Measurements from ENCODE around the gene TNIP2.
A peak's percentile ranks its signal among the peaks of the same experiment; 100 is the strongest.
"Not testable (repeated sequence)": the region's sequence is repeated elsewhere in the genome, so short reads cannot be mapped to it uniquely, and the experiment has no call there.

The TNIP2 gene

GRCh38 chr4:2768124-2768523, 12.0 kb upstream of the TNIP2 start:
- no peak for DNase-seq (ENCODE audit: low read depth, low spot score)
- ChIA-PET CTCF (interaction anchor here (0.9 kb wide), 1 partner anchor 50 kb away, joined by 3 read pairs; no protein-coding TSS in a partner anchor), POLR2A (no interaction called here)
- no peak for TF ChIP-seq CTCF (IDR thresholded peaks at IDR 0.05; ENCODE audit: insufficient read depth, low read length, missing control alignments)
- no peak overlapping the region for H3K4me3 ChIP-seq (ENCODE audit: low read depth, low read length)

DNA sequence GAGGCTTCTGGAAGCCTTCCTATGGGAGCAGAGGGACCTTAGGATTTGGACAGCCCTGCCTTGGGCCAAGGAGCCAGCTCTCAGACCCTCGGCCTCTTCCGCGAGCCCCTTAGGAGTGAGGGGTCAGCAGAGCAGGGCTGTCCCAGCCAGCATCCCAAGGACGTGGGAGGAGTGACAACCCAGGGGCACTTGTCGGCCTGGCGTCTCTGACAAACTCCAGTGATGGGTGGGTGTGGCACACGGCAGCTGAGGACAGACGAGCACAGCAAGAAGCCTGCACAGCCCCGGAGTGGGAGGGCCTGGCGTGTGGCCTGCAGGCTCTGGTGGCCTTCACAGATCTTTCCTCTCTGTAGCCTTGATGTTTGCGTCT, 11.6 kb upstream of the TNIP2 start:
- ChIA-PET CTCF (interaction anchor here (1.4 kb wide), 1 partner anchor 269 kb away, joined by 3 read pairs; no protein-coding TSS in a partner anchor), POLR2A (no interaction called here)
- TF ChIP-seq CTCF (IDR thresholded peaks at IDR 0.05; ENCODE audit: insufficient read depth, low read length, missing control alignments): no peak
- DNase-seq (ENCODE audit: low read depth, low spot score): no peak
- no peak overlapping the region for H3K4me3 ChIP-seq (ENCODE audit: low read depth, low read length)

GRCh38 chr4:2767046-2767704, 11.0 kb upstream of the TNIP2 start:
- no peak for DNase-seq (ENCODE audit: low read depth, low spot score)
- POLR2A ChIA-PET: no interaction called here
- CTCF ChIA-PET: interaction anchor here (1.2 to 1.4 kb wide), 2 partner anchors 10 to 270 kb away, joined by 3 to 4 read pairs; no protein-coding TSS in a partner anchor
- no peak overlapping the region for H3K4me3 ChIP-seq (ENCODE audit: low read depth, low read length)
- no peak for TF ChIP-seq CTCF (IDR thresholded peaks at IDR 0.05; ENCODE audit: insufficient read depth, low read length, missing control alignments)

GRCh38 chr4:2765832-2766526, 9.8 kb upstream of the TNIP2 start:
- no peak for TF ChIP-seq CTCF (IDR thresholded peaks at IDR 0.05; ENCODE audit: insufficient read depth, low read length, missing control alignments)
- CTCF ChIA-PET: interaction anchor here (0.8 to 1.5 kb wide), 4 partner anchors 8 to 271 kb away, joined by 3 to 4 read pairs (median 4); no protein-coding TSS in a partner anchor
- POLR2A ChIA-PET: no interaction called here
- no peak for DNase-seq (ENCODE audit: low read depth, low spot score)
- H3K4me3 ChIP-seq (ENCODE audit: low read depth, low read length): no peak overlapping the region

GRCh38 chr4:2763511-2763967, 7.4 kb upstream of the TNIP2 start:
- peak overlapping the region; percentile 60 for H3K4me3 ChIP-seq (ENCODE audit: low read depth, low read length)

GRCh38 chr4:2762486-2763370, 6.6 kb upstream of the TNIP2 start:
- not testable (repeated sequence) for DNase-seq (ENCODE audit: low read depth, low spot score); H3K4me3 ChIP-seq (ENCODE audit: low read depth, low read length)
- CTCF ChIA-PET: interaction anchor here (0.9 to 3.0 kb wide), 27 partner anchors 10 to 274 kb away, joined by 3 to 14 read pairs (median 5); no protein-coding TSS in a partner anchor
- POLR2A ChIA-PET: interaction anchor here (0.6 kb wide), 2 partner anchors 200 to 275 kb away, joined by 3 to 4 read pairs; no protein-coding TSS in a partner anchor

More at GRCh38 chr4:2763511-2763967, 7.4 kb upstream of the TNIP2 start:
- ChIA-PET POLR2A (interaction anchor here (0.6 to 0.8 kb wide), 3 partner anchors 198 to 200 kb away, joined by 3 to 4 read pairs (median 3); partner anchors contain the start of gene GRK4), CTCF (interaction anchor here (0.5 to 3.0 kb wide), 47 partner anchors 8 to 279 kb away, joined by 3 to 14 read pairs (median 4); partner anchors contain the start of gene TNIP2)
- no peak for TF ChIP-seq CTCF (IDR thresholded peaks at IDR 0.05; ENCODE audit: insufficient read depth, low read length, missing control alignments)
- DNase-seq (ENCODE audit: low read depth, low spot score): no peak
